Peyer's patch (tissue), 4 donors: ENCODE measurements around the gene ACOT2.
"Not testable (repeated sequence)": the region's sequence is repeated elsewhere in the genome, so short reads cannot be mapped to it uniquely, and the experiment has no call there.

Experiments used
- POLR2A ChIP-seq, 2 donors: fragments of 450-650 bp; IDR thresholded peaks; one replicate each; pipeline ENCODE4 v1.5.1; 2017; ENCODE audit warnings: antibody characterized with exemption in 2 of 2, mild to moderate bottlenecking in 2 of 2, moderate library complexity in 2 of 2
- TF ChIP-seq, protein P1 (sequence below), 6 experiments: fragments of 450-650 bp in 4 of 6; fragments of 200-600 bp in 2 of 6; sonication (generic) in 1 of 6; IDR thresholded peaks; one replicate each; pipeline ENCODE4 v1.5.1; 2017 to 2019; ENCODE audit warnings: antibody characterized with exemption in 6 of 6, mild to moderate bottlenecking in 3 of 6, moderate library complexity in 1 of 6

DNA sequence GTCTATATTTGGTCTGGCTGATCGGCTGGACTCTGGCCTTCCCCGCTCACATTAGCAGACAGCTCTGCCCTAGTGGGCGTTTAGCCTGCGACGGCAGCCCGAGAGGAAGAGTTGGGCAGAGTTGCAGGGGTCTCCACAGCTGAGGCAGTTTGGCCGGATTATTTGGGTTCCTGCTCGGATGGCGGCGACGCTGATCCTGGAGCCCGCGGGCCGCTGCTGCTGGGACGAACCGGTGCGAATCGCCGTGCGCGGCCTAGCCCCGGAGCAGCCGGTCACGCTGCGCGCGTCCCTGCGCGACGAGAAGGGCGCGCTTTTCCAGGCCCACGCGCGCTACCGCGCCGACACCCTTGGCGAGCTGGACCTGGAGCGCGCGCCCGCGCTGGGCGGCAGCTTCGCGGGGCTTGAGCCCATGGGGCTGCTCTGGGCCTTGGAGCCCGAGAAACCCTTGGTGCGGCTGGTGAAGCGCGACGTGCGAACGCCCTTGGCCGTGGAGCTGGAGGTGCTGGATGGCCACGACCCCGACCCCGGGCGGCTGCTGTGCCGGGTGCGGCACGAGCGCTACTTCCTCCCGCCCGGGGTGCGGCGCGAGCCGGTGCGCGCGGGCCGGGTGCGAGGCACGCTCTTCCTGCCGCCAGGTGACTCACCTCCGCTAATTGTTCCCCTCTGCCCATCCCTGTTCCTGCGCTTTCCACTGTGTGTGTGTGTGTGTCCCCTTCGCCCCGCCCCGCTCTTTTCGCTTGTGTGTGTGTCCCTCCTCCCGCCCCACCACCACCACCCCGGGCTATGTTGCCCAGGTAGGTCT, 31.6 kb upstream of the ACOT2 start:
- peak; percentile 50 to 64 for TF ChIP-seq POLR2A (IDR thresholded peaks at IDR 0.05)
- TF ChIP-seq, protein P1, sequence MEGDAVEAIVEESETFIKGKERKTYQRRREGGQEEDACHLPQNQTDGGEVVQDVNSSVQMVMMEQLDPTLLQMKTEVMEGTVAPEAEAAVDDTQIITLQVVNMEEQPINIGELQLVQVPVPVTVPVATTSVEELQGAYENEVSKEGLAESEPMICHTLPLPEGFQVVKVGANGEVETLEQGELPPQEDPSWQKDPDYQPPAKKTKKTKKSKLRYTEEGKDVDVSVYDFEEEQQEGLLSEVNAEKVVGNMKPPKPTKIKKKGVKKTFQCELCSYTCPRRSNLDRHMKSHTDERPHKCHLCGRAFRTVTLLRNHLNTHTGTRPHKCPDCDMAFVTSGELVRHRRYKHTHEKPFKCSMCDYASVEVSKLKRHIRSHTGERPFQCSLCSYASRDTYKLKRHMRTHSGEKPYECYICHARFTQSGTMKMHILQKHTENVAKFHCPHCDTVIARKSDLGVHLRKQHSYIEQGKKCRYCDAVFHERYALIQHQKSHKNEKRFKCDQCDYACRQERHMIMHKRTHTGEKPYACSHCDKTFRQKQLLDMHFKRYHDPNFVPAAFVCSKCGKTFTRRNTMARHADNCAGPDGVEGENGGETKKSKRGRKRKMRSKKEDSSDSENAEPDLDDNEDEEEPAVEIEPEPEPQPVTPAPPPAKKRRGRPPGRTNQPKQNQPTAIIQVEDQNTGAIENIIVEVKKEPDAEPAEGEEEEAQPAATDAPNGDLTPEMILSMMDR (IDR thresholded peaks at IDR 0.05) = not testable (repeated sequence)
